ENCODE data around the gene PSME2. TPM values are rescaled to one million over a fixed set of nuclear protein-coding genes. Genes with fewer than 3 reads are reported as not detected.

PSME2 gene
- polyA plus RNA-seq, 3 donors, result 237 to 593 (median 579) TPM

DNA sequence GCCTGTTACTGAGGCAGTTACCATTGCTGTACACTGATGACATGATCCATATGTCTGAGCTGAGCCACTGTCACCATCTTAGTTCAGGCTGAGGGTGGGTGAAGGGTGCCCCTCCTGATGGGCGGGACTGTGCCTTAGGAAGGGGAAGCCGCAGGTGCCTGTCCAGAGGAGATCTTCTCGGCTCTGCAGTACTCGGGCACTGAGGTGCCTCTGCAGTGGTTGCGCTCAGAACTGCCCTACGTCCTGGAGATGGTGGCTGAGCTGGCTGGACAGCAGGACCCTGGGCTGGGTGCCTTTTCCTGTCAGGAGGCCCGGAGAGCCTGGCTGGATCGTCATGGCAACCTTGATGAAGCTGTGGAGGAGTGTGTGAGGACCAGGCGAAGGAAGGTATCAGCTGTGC is 4.6 kb upstream of the PSME2 start:
- H3K36me3 Mint-ChIP-seq, result peaks cover 59 to 73% of the 10 kb centered on the region in 2 donors
- H3K4me3 ChIP-seq (replicated peaks in 1 of 3; ENCODE audit: low read depth in 2 of 3, low read length in 3 of 3), result no peak overlapping the region
- peak overlapping the region in 1 of 7 donors; percentile 50 for H3K27ac Mint-ChIP-seq
- no peak overlapping the region for H2AFZ ChIP-seq (ENCODE audit: insufficient read depth, low read depth, low read length, poor library complexity, severe bottlenecking)
- H3K9ac ChIP-seq (ENCODE audit: insufficient read depth, low read length, poor library complexity, severe bottlenecking), result no peak overlapping the region
- peak in 1 of 3 donors; percentile 2 for DNase-seq
- peaks cover 61 to 68% of the 10 kb centered on the region in 2 donors for H3K36me3 ChIP-seq (replicated peaks in 1 of 2; ENCODE audit: control insufficient read depth in 1 of 2, insufficient read depth in 2 of 2, low read length in 2 of 2)
- no peaks in the 10 kb centered on the region for H3K9me3 ChIP-seq (replicated peaks in 1 of 2; ENCODE audit: control insufficient read depth in 1 of 2, insufficient read depth in 1 of 2, low read length in 2 of 2)
- no peak overlapping the region for H3K4me3 Mint-ChIP-seq
- no peaks in the 10 kb centered on the region for H3K27me3 ChIP-seq (ENCODE audit: control insufficient read depth in 2 of 2, insufficient read depth in 2 of 2, low read length in 2 of 2)
- H3K27me3 Mint-ChIP-seq (ENCODE audit: low read depth in 3 of 3), result peaks cover 0 to 2% (median 0%) of the 10 kb centered on the region in 3 donors
- no peak overlapping the region for H3K27ac ChIP-seq (ENCODE audit: low read depth in 1 of 2, low read length in 2 of 2)
- TF ChIP-seq, protein P1, sequence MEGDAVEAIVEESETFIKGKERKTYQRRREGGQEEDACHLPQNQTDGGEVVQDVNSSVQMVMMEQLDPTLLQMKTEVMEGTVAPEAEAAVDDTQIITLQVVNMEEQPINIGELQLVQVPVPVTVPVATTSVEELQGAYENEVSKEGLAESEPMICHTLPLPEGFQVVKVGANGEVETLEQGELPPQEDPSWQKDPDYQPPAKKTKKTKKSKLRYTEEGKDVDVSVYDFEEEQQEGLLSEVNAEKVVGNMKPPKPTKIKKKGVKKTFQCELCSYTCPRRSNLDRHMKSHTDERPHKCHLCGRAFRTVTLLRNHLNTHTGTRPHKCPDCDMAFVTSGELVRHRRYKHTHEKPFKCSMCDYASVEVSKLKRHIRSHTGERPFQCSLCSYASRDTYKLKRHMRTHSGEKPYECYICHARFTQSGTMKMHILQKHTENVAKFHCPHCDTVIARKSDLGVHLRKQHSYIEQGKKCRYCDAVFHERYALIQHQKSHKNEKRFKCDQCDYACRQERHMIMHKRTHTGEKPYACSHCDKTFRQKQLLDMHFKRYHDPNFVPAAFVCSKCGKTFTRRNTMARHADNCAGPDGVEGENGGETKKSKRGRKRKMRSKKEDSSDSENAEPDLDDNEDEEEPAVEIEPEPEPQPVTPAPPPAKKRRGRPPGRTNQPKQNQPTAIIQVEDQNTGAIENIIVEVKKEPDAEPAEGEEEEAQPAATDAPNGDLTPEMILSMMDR (IDR thresholded peaks at IDR 0.05), result no peak
- no peaks in the 10 kb centered on the region for H3K9me3 Mint-ChIP-seq
- 94% methylated on average over 8 of the region's 9 CpGs for WGBS (ENCODE audit: insufficient coverage)
- peaks cover 49% of the 10 kb centered on the region for H4K20me1 ChIP-seq (ENCODE audit: insufficient read depth, low read length)
- intact Hi-C loops (cut with micrococcal nuclease), result no loop called here
- H3K4me1 Mint-ChIP-seq, result peaks cover 26% of the 10 kb centered on the region
- no peak overlapping the region for H3K4me2 ChIP-seq (replicated peaks; ENCODE audit: extremely low read depth, low read length, poor library complexity, severe bottlenecking)
- peaks cover 53% of the 10 kb centered on the region for H3K79me2 ChIP-seq (ENCODE audit: insufficient read depth, low read length)
- H3K4me1 ChIP-seq (ENCODE audit: control insufficient read depth in 1 of 2, insufficient read depth in 2 of 2, low read length in 2 of 2), result peaks cover 14 to 22% of the 10 kb centered on the region in 2 donors

DNA sequence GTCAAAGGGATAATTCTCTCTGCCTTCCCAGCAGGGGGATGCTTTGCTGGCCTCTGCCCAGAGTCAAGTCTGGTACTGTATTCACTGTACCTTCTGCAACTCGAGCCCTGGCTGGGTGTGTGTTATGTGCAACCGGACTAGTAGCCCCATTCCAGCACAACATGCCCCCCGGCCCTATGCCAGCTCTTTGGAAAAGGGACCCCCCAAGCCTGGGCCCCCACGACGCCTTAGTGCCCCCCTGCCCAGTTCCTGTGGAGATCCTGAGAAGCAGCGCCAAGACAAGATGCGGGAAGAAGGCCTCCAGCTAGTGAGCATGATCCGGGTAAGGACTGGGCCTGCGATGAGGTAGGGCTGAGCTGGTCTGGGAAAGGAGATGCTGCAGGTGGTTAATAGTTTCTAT is 4.2 kb upstream of the PSME2 start:
- Histone ChIP-seq H3K36me3 (replicated peaks in 1 of 2; ENCODE audit: control insufficient read depth in 1 of 2, insufficient read depth in 2 of 2, low read length in 2 of 2) (peaks cover 57 to 63% of the 10 kb centered on the region in 2 donors), H2AFZ (ENCODE audit: insufficient read depth, low read depth, low read length, poor library complexity, severe bottlenecking) (no peak overlapping the region), H3K9ac (ENCODE audit: insufficient read depth, low read length, poor library complexity, severe bottlenecking) (no peak overlapping the region), H3K4me3 (replicated peaks in 1 of 3; ENCODE audit: low read depth in 2 of 3, low read length in 3 of 3) (no peak overlapping the region), H3K27ac (ENCODE audit: low read depth in 1 of 2, low read length in 2 of 2) (peak overlapping the region in 1 of 2 donors; percentile 26), H3K9me3 (replicated peaks in 1 of 2; ENCODE audit: control insufficient read depth in 1 of 2, insufficient read depth in 1 of 2, low read length in 2 of 2) (no peaks in the 10 kb centered on the region), H3K4me1 (ENCODE audit: control insufficient read depth in 1 of 2, insufficient read depth in 2 of 2, low read length in 2 of 2) (peaks cover 18 to 26% of the 10 kb centered on the region in 2 donors), H3K79me2 (ENCODE audit: insufficient read depth, low read length) (peaks cover 57% of the 10 kb centered on the region), H3K4me2 (replicated peaks; ENCODE audit: extremely low read depth, low read length, poor library complexity, severe bottlenecking) (no peak overlapping the region), H3K27me3 (ENCODE audit: control insufficient read depth in 2 of 2, insufficient read depth in 2 of 2, low read length in 2 of 2) (no peaks in the 10 kb centered on the region), H4K20me1 (ENCODE audit: insufficient read depth, low read length) (peaks cover 53% of the 10 kb centered on the region)
- intact Hi-C loops (cut with micrococcal nuclease), result no loop called here
- Mint-ChIP-seq H3K36me3 (peaks cover 55 to 69% of the 10 kb centered on the region in 2 donors), H3K4me3 (peak overlapping the region in 1 of 2 donors; percentile 6), H3K27ac (peak overlapping the region in 1 of 7 donors; percentile 58), H3K9me3 (no peaks in the 10 kb centered on the region), H3K27me3 (ENCODE audit: low read depth in 3 of 3) (peaks cover 0 to 2% (median 0%) of the 10 kb centered on the region in 3 donors), H3K4me1 (peaks cover 27% of the 10 kb centered on the region)
- DNase-seq, result peak in 1 of 3 donors; percentile 2
- WGBS (ENCODE audit: insufficient coverage), result 98% methylated on average over 7 of the region's 9 CpGs
- TF ChIP-seq, protein P1 (IDR thresholded peaks at IDR 0.05), result no peak
